H1 (cell line): ENCODE measurements around the gene ZCCHC9. TPM values are rescaled to one million over a fixed set of nuclear protein-coding genes. Genes with fewer than 3 reads are reported as not detected.
"Not testable (repeated sequence)": the region's sequence is repeated elsewhere in the genome, so short reads cannot be mapped to it uniquely, and the experiment has no call there.

ENCODE experiments used
- CTCF ChIA-PET: fragments of 300-600 bp; sonication (Branson Sonifier 250); formaldehyde crosslinking; loops from one replicate; lab custom pipeline; 2021; ENCODE audit not compliant: partially characterized antibody; lab: Charles Lee
- POLR2A ChIA-PET: fragments of 300-600 bp; sonication (Branson Sonifier 250); formaldehyde crosslinking; loops from one replicate; lab custom pipeline; 2021; ENCODE audit warnings: inconsistent platforms; ENCODE audit not compliant: partially characterized antibody; lab: Charles Lee
- DNase-seq, 2 experiments: peaks; one replicate each; pipeline versions ENCODE4 v3.0.0 to v3.0.0-alpha.2; 2010 to 2022; ENCODE audit warnings: low spot score in 2 of 2, low read depth in 1 of 2, mixed read lengths in 1 of 2
- FAIRE-seq: peaks from 2 replicates; lab custom pipeline; 2011; peaks lifted over from hg19 to GRCh38; lab: Jason Lieb, UNC
- H2AFZ ChIP-seq: 2 replicates; pipeline ENCODE4 v1.8.1; 2012; ENCODE audit warnings: low read length, inconsistent platforms
- H2AK5ac ChIP-seq: 2 replicates; pipeline ENCODE4 v1.6.1; 2013; ENCODE audit warnings: low read depth, low read length
- H2BK120ac ChIP-seq: replicated peaks from 2 replicates; pipeline ENCODE3; 2013; ENCODE audit warnings: low read depth, low read length, inconsistent platforms
- H2BK12ac ChIP-seq: 2 replicates; pipeline ENCODE4 v1.6.1; 2013; ENCODE audit warnings: low read depth, low read length
- H2BK15ac ChIP-seq: 2 replicates; pipeline ENCODE4 v1.6.1; 2013; ENCODE audit warnings: low read length
- H2BK20ac ChIP-seq: 2 replicates; pipeline ENCODE4 v1.6.1; 2013; ENCODE audit warnings: low read length
- H2BK5ac ChIP-seq: 2 replicates; pipeline ENCODE4 v1.6.1; 2013; ENCODE audit warnings: low read depth, low read length
- H3K14ac ChIP-seq: 2 replicates; pipeline ENCODE4 v1.6.1; 2013; ENCODE audit warnings: inconsistent platforms; ENCODE audit not compliant: insufficient read length
- H3K18ac ChIP-seq: 2 replicates; pipeline ENCODE4 v1.6.1; 2013; ENCODE audit warnings: low read length; ENCODE audit errors: extremely low read depth
- H3K23ac ChIP-seq: 2 replicates; pipeline ENCODE4 v1.6.1; 2013; ENCODE audit warnings: inconsistent platforms; ENCODE audit not compliant: insufficient read length
- H3K23me2 ChIP-seq: 2 replicates; pipeline ENCODE4 v1.6.1; 2013; ENCODE audit warnings: low read depth, low read length
- H3K27ac ChIP-seq: 2 replicates; pipeline ENCODE4 v1.6.1; 2011; ENCODE audit warnings: low read depth, low read length, inconsistent platforms
- H3K27me3 ChIP-seq, 4 experiments: replicated peaks in 1 of 4; 1 replicate in 1 of 4; 2 replicates in 3 of 4; pipeline versions ENCODE4 v1.6.1 to v1.8.1; 2011 to 2013; ENCODE audit warnings: low read length in 3 of 4, mild to moderate bottlenecking in 3 of 4, inconsistent platforms in 2 of 4, mixed read lengths in 2 of 4, moderate library complexity in 1 of 4; ENCODE audit not compliant: control insufficient read depth in 3 of 4, insufficient read depth in 3 of 4; ENCODE audit errors: extremely low read depth in 1 of 4
- H3K36me3 ChIP-seq, 4 experiments: 2 replicates each; pipeline versions ENCODE4 v1.6.1 to v1.8.1; 2011 to 2013; ENCODE audit warnings: mild to moderate bottlenecking in 4 of 4, low read length in 3 of 4, moderate library complexity in 2 of 4, control low read depth in 1 of 4, inconsistent platforms in 1 of 4; ENCODE audit not compliant: insufficient read depth in 4 of 4, control insufficient read depth in 2 of 4
- H3K4ac ChIP-seq: replicated peaks from 2 replicates; pipeline ENCODE3; 2013; ENCODE audit warnings: low read length, low read depth, mixed read lengths, inconsistent platforms; ENCODE audit not compliant: insufficient read length
- H3K4me1 ChIP-seq, 4 experiments: replicated peaks in 1 of 4; 1 replicate in 1 of 4; 2 replicates in 3 of 4; pipeline versions ENCODE4 v1.6.1 to v1.8.1; 2011 to 2013; ENCODE audit warnings: low read length in 3 of 4, inconsistent platforms in 2 of 4, mixed read lengths in 1 of 4; ENCODE audit not compliant: insufficient read depth in 4 of 4, control insufficient read depth in 3 of 4
- H3K4me2 ChIP-seq, 2 experiments: 2 replicates each; pipeline versions ENCODE4 v1.6.1 to v1.8.1; 2011 to 2013; ENCODE audit warnings: low read depth in 2 of 2, low read length in 2 of 2, control low read depth in 1 of 2, inconsistent platforms in 1 of 2, mild to moderate bottlenecking in 1 of 2; ENCODE audit not compliant: insufficient read depth in 1 of 2
- H3K4me3 ChIP-seq, 4 experiments: fragments of 200-600, 300-600 bp in 1 of 4; sonication (generic), shearing (Covaris generic), sonication (Bioruptor Twin) in 1 of 4; 2 replicates each; pipeline versions ENCODE4 v1.5.1 to v1.8.1; 2011 to 2016; ENCODE audit warnings: low read length in 4 of 4, low read depth in 3 of 4, control low read depth in 2 of 4, inconsistent platforms in 2 of 4, mild to moderate bottlenecking in 2 of 4, mixed read lengths in 1 of 4, moderate library complexity in 1 of 4; ENCODE audit not compliant: insufficient read depth in 2 of 4; ENCODE audit errors: extremely low read depth in 1 of 4
- H3K56ac ChIP-seq: replicated peaks from 2 replicates; pipeline ENCODE3; 2013; ENCODE audit warnings: low read depth, mild to moderate bottlenecking, mixed read lengths, low read length, inconsistent platforms; ENCODE audit not compliant: insufficient read length
- H3K79me1 ChIP-seq: 2 replicates; pipeline ENCODE4 v1.6.1; 2013; ENCODE audit warnings: low read depth, low read length, control low read depth
- H3K79me2 ChIP-seq, 2 experiments: 2 replicates each; pipeline versions ENCODE4 v1.6.1 to v1.8.1; 2012 to 2013; ENCODE audit warnings: low read length in 2 of 2, mild to moderate bottlenecking in 2 of 2, inconsistent platforms in 1 of 2; ENCODE audit not compliant: insufficient read depth in 2 of 2, control insufficient read depth in 1 of 2
- H3K9ac ChIP-seq, 4 experiments: replicated peaks in 1 of 4; 1 replicate in 1 of 4; 2 replicates in 3 of 4; pipeline versions ENCODE4 v1.6.1 to v1.8.1; 2011 to 2013; ENCODE audit warnings: low read depth in 3 of 4, low read length in 3 of 4, control low read depth in 2 of 4, mild to moderate bottlenecking in 2 of 4, moderate library complexity in 2 of 4, inconsistent platforms in 1 of 4; ENCODE audit errors: extremely low read depth in 1 of 4
- H3K9me3 ChIP-seq, 2 experiments: 2 replicates each; pipeline versions ENCODE4 v1.6.1 to v1.8.1; 2012 to 2013; ENCODE audit warnings: mild to moderate bottlenecking in 2 of 2, moderate library complexity in 2 of 2, control low read depth in 1 of 2, inconsistent platforms in 1 of 2, low read depth in 1 of 2, low read length in 1 of 2, mixed read lengths in 1 of 2; ENCODE audit not compliant: insufficient read depth in 2 of 2
- H4K20me1 ChIP-seq, 2 experiments: replicated peaks in 1 of 2; 2 replicates each; pipeline versions ENCODE3 to v1.8.1; 2011 to 2013; ENCODE audit warnings: inconsistent platforms in 2 of 2, low read length in 2 of 2, mild to moderate bottlenecking in 1 of 2; ENCODE audit not compliant: insufficient read depth in 2 of 2, control insufficient read depth in 1 of 2
- H4K5ac ChIP-seq: 2 replicates; pipeline ENCODE4 v1.6.1; 2013; ENCODE audit warnings: low read length, low read depth, mixed read lengths, inconsistent platforms; ENCODE audit not compliant: insufficient read length
- H4K8ac ChIP-seq: 2 replicates; pipeline ENCODE4 v1.8.0; 2013; ENCODE audit warnings: mild to moderate bottlenecking, moderate library complexity, low read length, inconsistent platforms; ENCODE audit not compliant: insufficient read depth; ENCODE audit errors: extremely low read depth
- H4K91ac ChIP-seq: replicated peaks from 2 replicates; pipeline ENCODE3; 2013; ENCODE audit warnings: low read length, mixed read lengths, inconsistent platforms; ENCODE audit not compliant: insufficient read length
- WGBS, 2 experiments: shearing (Covaris generic) in 1 of 2; methylation state at CpG; one replicate each; pipeline versions ENCODE4 v1.1.6 to v1.1.7; 2013 to 2015; ENCODE audit warnings: low lambda C conversion rate in 2 of 2, mixed read lengths in 2 of 2, inconsistent platforms in 1 of 2, low coverage in 1 of 2, missing lambda C conversion rate in 1 of 2; ENCODE audit not compliant: insufficient replicate concordance in 2 of 2, insufficient coverage in 1 of 2, insufficient read length in 1 of 2; ENCODE audit errors: extremely low coverage in 1 of 2, missing lambda C conversion rate in 1 of 2; 5-methylcytosine and 5-hydroxymethylcytosine counted together
- polyA plus RNA-seq, 7 experiments: library from polyadenylated mRNA; depleted of rRNA in 3 of 7; stranded (reverse) in 5 of 7; unstranded in 2 of 7; fragments of >200 nt in 5 of 7; fragments of 200-250 nt in 2 of 7; gene quantifications; 1 replicate in 5 of 7; 2 replicates in 1 of 7; 4 replicates in 1 of 7; pipeline versions ENCODE4 v1.2.1 to v1.2.3, GENCODE V29; 2011 to 2013; ENCODE audit warnings: missing spikeins in 2 of 7, mixed read lengths in 2 of 7
- total RNA-seq: library from RNA; stranded (reverse); fragmentation: NEBNext Ultra II Directional; extraction: Animal tissue kit (Norgen Biotek cat#: 25700); gene quantifications from 2 replicates; pipeline ENCODE4 v1.2.1, GENCODE V29; 2021

The ZCCHC9 gene
- total and polyA plus RNA-seq, 2 of the 8 experiments (the other 6 are each of a cell fraction or from before 2014, with no cell fraction given), result 10.9 to 33.6 TPM

DNA sequence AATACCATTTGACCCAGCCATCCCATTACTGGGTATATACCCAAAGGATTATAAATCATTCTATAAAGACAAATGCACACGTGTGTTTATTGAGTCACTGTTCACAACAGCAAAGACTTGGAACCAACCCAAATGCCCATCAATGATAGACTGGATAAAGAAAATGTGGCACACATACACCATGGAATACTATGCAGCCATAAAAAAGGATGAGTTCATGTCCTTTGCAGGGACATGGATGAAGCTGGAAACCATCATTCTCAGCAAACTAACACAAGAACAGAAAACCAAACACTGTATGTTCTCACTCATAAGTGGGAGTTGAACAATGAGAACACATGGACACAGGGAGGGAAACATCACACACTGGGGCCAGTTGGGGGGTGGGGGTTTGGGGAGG lies 38.6 kb upstream of the ZCCHC9 start:
- DNase-seq, H2BK120ac ChIP-seq, H3K18ac ChIP-seq, H2AK5ac ChIP-seq, H3K4me1 ChIP-seq, H3K36me3 ChIP-seq, H4K8ac ChIP-seq, H3K23ac ChIP-seq, H3K56ac ChIP-seq, H2BK5ac ChIP-seq, H4K20me1 ChIP-seq, H3K9me3 ChIP-seq, H3K4me2 ChIP-seq, H4K91ac ChIP-seq, H3K14ac ChIP-seq, FAIRE-seq, H2BK20ac ChIP-seq, H3K9ac ChIP-seq, H3K27ac ChIP-seq, H3K23me2 ChIP-seq, H3K4ac ChIP-seq, H2AFZ ChIP-seq, H2BK15ac ChIP-seq, CTCF ChIA-PET, H2BK12ac ChIP-seq, POLR2A ChIA-PET, H3K79me1 ChIP-seq, H3K4me3 ChIP-seq, H4K5ac ChIP-seq, H3K27me3 ChIP-seq: not testable (repeated sequence)
- H3K79me2 ChIP-seq, result peaks cover 0 to 12% of the 10 kb centered on the region in 2 experiments; a peak in 1 of 4 replicates
- 88% methylated on average over 1 of the region's 1 CpG; no CpG with 5 or more reads in 1 of the 2 experiments for WGBS, 2 experiments
